Measurements from ENCODE around the gene LPAR3.

LPAR3 gene

DNA sequence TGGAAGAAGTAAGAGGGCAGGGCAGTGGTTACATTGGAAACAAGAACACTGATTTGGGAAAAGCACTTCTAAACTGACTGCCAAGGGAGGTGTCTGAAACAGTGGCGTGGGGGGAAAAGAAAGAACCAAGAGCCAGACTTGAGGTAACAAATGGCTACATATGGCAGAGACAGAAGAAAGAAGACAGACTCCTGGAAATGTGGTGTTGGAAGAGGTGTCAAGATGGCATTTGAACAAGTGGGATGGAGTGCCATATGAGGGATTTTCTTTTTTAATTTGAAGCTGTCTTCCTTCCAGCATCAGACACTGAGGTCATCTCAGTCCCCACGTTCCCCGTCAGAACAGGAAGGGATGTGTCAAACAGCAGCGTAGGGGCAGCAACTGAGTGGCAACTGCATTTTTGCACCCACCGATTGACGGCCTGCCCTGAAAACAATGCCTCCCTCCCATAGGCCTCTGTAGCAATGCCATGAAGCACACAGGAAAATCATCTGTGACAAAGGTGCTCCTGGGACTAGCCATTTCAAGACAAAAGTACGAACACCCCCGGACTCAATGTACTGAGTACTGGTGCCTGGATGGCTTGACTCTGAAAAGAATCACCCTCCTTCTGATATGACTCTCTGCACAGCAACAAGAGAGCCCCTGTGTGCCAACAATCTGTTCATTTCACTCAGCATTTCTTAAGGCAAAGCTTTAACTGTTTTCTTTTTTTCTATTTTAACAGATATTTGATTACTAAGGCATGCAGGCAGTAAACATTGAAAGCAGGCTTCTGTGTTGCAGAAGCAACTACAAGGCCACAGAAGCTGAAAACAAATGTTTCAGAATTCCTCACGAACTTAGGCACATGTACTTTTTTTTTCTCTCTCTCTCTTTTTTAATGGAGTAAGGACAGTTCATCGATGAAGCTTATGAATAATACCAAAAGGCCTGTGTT, 37.0 kb downstream of the LPAR3 start:
- peak; percentile 50 for DNase-seq (ENCODE audit: low spot score)

DNA sequence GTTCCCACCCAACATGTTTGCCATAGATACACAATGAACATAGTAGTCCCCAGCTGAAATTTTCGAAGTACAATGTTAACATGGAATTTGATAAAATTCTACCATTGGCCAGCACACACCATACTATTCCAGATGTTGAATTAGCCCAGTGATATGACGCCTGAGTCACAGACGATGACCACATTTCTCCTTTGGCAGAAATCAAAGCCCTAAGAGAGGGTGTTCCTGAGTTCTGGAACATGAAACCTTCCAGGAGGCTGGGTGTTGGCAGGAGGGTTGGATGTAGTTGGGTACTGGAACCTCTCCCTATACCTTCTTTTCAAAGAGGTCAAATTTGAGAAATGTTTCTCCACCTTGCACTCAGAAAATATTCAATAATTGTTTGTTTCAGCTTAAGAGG, 37.8 kb downstream of the LPAR3 start:
- peak; percentile 16 for DNase-seq (ENCODE audit: low spot score)

- DNase-seq (ENCODE audit: low spot score): peak; percentile 97
These were observed 39.0 kb downstream of the LPAR3 start for GRCh38 chr1:84853741-84854721.

DNA sequence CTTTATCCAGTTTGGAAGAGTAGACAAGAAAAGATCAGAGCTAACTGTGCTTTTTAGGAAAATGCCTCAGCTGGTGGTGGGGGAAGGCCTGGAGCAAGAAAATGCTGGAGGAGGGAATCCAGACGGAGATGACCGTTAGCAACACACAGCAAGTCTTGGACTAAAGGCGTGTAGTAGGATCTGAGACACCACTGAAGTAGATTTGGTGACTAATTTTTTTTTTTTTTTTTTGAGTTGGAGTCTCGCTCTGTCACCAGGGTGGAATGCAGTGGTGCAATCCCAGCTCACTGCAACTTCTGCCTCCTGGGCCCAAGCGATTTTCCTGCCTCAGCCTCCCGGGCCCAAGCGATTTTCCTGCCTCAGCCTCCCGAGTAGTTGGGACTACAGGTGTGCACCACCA, 41.2 kb downstream of the LPAR3 start:
- DNase-seq (ENCODE audit: low spot score): no peak

DNA sequence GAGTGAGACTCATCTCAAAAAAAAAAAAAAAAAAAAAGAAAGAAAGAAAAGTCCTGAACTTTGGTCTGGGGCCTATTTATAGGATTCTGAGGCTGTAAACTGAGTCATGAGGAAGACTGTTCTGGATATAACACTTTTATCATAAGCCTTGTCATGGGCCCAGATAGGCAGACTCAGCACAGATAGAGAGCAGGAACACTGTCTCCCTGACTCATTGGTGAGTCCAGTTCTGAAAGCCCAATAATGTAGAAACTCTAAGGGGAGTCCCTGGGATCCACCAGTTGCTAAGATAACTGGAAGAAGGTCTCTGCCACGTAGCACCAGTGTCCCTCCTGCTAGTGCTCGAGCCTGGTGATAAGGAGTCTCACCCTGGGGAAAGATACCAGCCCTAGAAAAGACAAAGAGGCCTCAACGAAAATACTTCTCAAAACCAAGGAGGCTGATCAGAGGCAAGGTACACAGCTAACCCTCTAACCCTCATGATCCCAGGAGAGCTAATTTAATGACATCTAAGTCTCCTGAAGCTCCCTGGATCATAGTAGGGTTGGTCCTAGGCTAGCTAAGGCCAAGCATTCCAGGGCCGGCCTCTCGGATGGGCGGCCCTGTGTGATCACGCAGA, 43.5 kb downstream of the LPAR3 start:
- no peak for DNase-seq (ENCODE audit: low spot score)

DNA sequence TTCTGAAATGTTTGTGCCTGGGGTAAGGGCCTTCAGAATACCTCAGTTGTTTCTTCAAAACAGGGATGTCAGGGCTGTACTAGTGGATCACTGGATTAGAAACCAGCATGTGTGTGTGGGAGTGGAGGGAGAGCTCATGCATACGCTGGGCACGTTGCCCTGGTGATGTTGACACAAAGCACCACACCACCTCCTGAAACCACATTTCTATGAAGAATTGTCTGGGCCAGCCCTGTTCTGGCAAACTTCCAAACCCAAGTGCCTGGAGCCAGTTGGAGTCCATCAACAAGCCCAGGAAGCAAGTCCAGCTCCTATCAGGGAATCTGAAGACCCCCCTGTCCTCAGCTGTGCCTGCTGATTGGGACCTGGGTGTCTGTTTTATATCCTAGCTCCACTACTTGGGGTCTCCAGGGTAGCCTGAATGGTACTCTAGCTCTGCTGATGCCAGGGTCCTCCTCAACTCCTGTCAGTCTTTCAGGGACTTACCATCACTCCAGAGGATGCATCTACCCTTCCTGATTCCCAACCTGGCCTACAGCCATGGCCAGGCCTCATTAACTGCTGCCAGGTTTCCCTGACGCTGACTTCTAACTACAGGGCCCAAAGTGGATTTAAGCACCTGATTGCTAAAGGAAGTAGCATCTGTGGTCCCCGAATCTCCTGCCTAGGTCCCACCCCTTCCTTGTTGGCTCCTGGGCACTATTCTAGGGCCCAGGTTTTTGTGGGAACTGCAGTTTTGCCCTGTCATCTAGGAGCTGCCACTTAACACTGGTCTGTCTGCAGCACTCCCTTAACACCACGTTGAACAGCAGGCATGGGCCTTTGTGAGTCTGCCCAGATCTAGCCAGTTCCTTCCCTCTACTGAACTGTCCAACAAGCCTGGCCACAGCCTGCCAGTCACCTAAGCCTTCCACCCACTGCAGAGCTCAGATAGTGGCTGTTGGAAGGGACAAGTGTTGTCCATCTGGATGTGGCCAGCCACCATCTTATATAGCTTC, 45.5 kb downstream of the LPAR3 start:
- DNase-seq (ENCODE audit: low spot score): peak; percentile 7

DNA sequence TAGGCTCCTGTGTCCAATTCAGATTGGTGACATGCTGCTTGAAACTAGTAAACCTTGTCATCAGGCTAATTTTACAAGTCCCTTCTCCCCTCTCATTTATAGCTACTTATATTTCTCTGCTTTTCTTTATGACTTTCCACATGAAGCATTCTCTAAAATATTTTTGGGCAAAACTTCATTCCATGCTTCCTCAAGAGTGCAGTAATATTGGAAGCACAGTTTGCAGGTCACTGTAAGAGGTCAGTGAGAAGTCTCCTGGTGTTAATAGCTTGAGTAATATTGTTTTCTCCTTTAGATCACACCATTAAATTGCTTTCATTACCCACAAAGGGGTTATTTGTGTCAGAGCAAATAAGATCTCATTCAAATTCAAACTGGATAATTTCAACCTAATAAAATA, 46.6 kb downstream of the LPAR3 start:
- no peak for DNase-seq (ENCODE audit: low spot score)

DNA sequence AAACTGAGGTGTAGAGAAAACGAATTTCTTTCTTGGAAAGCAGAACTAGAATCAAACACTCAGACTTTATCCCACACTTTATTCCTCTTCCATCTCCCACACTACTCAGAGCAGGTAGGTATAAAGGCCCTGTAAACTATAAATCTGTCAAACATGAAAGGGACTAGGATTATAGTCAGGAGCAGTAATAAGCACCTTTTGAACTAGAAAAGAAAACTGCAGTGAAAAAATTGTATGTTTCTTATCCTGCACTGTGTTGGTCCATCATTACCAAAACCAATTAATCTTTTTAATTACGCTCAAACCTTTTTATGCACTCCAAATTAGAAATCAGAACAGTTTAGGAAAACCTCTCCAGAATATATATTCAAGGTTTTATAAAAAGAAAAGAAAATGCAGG, 47.6 kb downstream of the LPAR3 start:
- no peak for DNase-seq (ENCODE audit: low spot score)

DNA sequence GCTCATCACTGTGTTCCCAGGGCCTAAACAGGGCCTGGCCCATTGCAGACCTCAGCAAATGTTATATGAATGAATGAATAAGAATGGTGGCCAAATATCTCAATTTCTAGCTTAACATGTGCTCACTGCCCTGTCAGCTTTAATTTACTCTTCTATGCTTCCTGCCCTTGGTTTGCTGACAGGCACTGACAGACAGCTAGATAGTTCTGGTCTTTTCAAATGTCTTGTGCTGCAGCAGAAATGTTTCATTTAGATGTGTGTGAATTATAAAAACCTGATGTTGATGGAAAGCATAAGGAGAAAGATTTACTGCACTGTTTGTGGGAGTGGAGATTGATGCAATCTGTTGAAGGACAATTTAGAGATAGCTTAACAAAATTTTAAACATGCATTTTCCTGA, 48.9 kb downstream of the LPAR3 start:
- DNase-seq (ENCODE audit: low spot score): no peak

DNA sequence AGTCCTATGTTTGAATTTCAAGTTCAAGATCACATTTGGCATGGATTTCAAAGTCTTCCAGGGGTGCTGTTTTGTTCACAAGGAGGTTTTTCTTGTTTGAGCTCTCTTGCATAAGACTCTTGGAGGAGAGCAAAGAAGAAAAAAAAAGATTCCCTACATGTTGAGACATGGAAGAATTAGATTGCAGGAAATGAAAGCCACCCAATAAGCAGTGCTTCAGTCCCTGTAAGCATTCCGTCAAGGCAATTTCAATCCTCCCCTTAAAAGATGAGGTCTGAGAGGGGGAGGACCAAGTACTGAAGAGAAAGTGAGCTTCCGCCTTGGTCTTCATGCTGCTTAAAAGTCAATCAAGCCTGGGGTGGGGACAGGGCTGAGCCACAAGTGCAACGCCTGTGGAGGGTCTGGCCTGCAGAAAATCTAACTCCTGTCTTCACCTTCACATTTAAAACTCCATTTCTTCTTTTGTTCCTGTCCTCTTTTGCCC, 50.2 kb downstream of the LPAR3 start:
- DNase-seq (ENCODE audit: low spot score): no peak

DNA sequence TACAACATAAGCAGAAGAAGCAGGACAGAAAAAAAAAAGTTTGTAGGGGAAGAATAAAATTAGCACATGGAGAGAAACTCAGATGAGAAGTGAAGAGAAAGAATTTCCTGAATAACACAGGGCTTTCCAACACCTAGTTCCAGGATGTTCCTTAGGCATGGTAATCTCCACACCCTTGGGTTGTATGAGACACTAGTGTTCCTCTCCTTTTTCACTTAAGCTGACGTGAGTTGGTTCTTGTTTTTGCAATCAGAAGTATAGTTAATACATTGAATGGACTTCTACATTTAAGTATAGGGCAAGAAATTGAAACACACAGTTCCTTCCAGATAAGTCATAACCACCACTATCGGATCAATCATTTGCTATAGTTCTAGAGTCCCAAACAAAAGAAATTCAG, 51.0 kb downstream of the LPAR3 start:
- no peak for DNase-seq (ENCODE audit: low spot score)

DNA sequence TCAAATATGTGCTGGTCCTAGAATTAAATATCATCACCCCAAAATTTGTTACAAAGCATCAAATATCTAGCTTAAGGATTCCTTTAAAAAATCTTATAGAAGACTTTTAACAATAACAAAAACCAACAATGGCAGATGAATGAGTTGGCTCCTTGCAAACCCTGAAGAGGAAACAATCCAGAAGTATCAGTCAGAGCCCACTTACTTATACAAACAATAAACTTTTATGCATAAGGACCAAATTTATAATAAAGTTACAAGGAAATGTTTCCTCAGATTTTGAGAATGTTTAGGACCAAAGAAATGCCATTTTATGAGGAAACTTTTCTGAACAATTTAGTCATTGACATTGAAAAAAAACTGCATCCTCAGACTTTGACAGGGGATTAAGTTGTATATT, 52.7 kb downstream of the LPAR3 start:
- no peak for DNase-seq (ENCODE audit: low spot score)

DNA sequence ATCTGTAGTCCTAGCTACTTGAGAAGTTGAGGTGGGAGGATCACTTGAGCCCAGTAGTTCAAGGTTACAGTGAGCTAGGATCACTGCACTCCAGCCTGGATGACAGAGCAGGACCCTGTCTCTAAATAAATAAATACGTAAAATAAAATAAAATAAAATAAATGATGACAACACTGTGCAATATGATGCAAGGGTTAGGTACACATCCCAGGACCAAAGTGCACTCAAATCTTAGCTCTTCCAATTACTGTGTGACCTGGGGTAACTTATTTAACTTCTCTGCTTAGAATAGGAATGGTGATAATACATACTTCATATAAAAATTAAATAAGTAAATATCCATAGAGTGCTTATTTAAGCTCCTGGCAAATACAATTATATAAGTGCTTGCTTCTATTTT, 53.5 kb downstream of the LPAR3 start:
- no peak for DNase-seq (ENCODE audit: low spot score)

DNA sequence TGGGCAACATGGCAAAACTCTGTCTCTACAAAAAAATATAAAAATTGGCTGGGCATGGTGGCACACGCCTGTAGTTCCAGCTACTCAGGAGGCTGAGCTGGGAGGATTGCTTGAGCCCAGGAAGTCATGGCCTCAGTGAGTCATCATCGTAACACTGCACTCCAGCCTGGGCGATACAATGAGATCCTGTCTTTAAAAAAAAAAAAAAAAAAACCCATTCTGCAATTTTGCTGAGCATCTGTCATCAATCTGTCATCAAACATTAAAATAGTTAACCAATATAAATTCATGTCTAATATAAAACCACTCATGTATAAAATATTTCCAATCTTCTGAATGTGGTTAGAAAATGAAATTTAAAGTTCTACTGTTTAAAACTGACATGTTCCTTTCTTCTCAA, 56.9 kb downstream of the LPAR3 start:
- DNase-seq (ENCODE audit: low spot score): no peak

DNA sequence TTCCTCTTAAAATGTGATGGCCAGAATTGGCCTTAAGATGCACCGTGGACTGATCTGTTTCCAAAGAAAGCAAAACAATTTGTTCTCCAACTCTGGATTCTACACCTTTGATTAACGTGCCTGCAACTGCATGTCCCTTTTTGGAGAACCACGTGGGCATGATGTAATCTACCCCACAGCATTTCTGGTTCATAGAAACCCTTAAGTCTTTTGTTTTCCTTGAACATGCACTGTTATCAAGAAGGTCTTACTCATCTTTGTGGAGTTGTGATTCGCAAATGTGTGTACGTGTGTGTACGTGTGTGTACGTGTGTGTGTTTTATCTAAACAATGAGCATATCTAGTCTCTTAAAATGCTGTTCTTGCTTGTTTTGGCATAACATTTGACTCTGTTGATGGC, 57.8 kb downstream of the LPAR3 start:
- DNase-seq (ENCODE audit: low spot score): no peak

- no peak for DNase-seq (ENCODE audit: low spot score)
These were observed 58.5 kb downstream of the LPAR3 start for GRCh38 chr1:84834419-84835064.

GRCh38 chr1:84833194-84833593, 59.8 kb downstream of the LPAR3 start:
- DNase-seq (ENCODE audit: low spot score): no peak

DNA sequence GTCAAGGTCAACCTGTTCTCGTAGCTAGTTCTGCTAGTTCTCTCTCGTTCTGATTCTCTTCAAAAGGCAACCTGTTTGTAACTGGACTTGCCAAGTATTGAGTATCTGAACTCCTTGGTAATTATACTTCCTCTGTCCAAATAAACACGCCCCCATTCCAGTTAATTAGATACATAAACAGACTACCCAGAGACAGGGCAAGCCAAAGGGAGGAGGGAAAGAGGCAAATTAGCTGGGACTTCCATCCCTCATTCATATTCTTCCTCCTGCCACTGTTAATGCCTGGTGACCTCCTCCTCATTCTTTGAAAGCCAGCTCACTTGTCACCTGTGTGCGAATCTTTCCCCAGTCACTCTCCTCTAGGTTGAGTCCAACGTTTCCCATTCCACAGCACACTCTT, 62.9 kb downstream of the LPAR3 start:
- no peak for DNase-seq (ENCODE audit: low spot score)

DNA sequence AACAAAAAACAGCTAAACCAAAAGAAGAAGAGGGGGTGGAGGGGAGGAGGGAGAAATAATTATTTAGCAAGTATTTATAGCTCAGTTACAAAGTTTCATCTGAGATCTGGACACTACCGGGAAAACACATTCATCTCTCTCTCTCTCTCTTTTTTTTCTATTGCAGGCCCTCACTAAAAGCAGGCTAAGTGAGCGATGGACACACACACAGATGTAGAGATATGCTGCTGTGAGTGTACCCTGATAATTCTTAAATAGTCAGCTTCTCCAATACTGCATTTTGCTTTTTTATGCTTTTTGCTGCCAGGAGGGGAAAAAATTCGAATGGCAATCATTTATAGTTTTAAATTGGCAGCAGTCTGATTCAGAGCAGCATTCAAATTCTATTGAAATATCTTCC, 65.0 kb downstream of the LPAR3 start:
- no peak for DNase-seq (ENCODE audit: low spot score)

DNA sequence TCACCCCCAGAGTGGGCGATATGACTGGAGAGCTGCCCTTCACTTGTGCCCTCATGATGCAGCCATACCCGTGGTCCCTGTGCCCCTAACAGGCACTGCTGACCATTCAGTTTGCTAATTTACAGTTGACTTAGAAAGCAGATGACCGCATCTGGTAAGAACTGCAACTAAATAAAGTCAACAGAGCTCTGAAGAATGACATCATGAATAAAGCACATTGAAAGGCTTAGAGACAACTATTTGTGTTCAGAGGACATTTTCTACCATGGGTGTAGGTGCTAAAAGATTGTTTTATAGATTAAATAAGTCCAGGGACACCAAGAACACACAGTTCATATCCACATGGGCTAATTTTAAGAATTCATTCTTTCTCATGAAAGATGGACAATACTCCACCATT, 65.5 kb downstream of the LPAR3 start:
- DNase-seq (ENCODE audit: low spot score): no peak

GRCh38 chr1:84825161-84825560, 67.8 kb downstream of the LPAR3 start:
- DNase-seq (ENCODE audit: low spot score): no peak
